ENCODE measurements around the gene DDA1.

Gene DDA1

DNA sequence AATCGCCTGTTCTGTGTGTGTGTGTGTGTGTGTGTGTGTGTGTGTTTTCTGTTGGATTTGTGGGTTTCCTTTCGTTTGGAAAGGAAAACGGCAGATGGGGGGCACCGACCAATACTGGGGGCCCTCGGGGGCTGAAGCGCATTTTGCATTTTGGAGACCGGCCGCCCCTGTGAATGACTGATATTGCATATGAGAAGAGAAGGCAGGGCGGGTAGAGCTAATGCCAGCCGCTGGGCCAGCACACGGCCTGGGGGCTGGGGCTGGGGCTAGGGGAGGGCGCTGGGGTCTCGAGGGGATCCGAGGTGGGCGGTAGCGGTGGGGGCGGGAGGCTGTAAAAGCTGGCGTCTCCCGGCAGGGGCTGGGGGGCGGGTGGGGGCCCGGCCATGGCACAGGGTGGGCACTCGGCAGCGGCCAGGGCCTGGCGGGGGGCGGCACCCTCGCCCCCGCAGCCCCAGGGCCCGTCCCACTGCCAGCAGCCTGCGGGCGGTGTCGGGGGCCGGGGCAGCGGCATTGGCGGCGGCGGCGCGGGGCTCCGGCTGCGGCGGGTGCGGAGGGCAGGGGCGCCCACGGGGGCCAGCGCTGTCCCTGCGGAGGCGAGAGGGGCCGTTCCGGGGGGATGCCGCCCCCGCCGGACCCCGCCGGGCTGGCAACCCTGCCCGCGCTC, 14.1 kb downstream of the DDA1 start:
- CTCF ChIA-PET, result interaction anchor here (1.0 to 1.2 kb wide), 2 partner anchors 10 to 12 kb away, joined by 3 to 5 read pairs; partner anchors contain the start of gene ANO8
- no peak overlapping the region for H3K4me3 ChIP-seq (ENCODE audit: low read depth, low read length)
- TF ChIP-seq, protein P1, sequence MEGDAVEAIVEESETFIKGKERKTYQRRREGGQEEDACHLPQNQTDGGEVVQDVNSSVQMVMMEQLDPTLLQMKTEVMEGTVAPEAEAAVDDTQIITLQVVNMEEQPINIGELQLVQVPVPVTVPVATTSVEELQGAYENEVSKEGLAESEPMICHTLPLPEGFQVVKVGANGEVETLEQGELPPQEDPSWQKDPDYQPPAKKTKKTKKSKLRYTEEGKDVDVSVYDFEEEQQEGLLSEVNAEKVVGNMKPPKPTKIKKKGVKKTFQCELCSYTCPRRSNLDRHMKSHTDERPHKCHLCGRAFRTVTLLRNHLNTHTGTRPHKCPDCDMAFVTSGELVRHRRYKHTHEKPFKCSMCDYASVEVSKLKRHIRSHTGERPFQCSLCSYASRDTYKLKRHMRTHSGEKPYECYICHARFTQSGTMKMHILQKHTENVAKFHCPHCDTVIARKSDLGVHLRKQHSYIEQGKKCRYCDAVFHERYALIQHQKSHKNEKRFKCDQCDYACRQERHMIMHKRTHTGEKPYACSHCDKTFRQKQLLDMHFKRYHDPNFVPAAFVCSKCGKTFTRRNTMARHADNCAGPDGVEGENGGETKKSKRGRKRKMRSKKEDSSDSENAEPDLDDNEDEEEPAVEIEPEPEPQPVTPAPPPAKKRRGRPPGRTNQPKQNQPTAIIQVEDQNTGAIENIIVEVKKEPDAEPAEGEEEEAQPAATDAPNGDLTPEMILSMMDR (IDR thresholded peaks at IDR 0.05; ENCODE audit: insufficient read depth, low read length, missing control alignments), result no peak
- POLR2A ChIA-PET, result interaction anchor here (0.7 kb wide), 1 partner anchor 15 kb away, joined by 3 read pairs; no protein-coding TSS in a partner anchor
- no peak for DNase-seq (ENCODE audit: low read depth, low spot score)

DNA sequence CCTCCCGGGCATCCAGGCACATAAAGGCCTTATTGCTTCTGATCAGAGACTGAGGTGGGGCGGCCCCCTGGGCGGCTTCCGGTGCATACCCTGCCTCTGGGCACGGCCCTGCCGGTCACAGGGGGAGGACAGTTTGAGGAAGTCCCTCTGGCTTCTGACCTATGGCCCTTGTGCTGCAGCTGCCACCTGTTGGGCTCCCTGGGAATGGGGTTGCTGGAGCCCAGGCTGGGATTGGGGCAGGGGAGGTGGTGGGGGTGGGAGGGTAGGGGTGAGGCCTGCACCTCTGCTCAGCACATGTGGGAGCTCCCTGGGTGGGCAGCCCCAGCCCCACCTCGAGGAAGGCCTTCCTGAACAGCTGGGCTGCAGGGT, 14.6 kb downstream of the DDA1 start:
- no peak overlapping the region for H3K4me3 ChIP-seq (ENCODE audit: low read depth, low read length)
- no peak for DNase-seq (ENCODE audit: low read depth, low spot score)
- TF ChIP-seq, protein P1 (IDR thresholded peaks at IDR 0.05; ENCODE audit: insufficient read depth, low read length, missing control alignments), result no peak
- ChIA-PET CTCF (interaction anchor here (1.0 to 1.2 kb wide), 3 partner anchors 8 to 11 kb away, joined by 3 to 5 read pairs (median 3); partner anchors contain the start of gene ANO8), POLR2A (no interaction called here)

DNA sequence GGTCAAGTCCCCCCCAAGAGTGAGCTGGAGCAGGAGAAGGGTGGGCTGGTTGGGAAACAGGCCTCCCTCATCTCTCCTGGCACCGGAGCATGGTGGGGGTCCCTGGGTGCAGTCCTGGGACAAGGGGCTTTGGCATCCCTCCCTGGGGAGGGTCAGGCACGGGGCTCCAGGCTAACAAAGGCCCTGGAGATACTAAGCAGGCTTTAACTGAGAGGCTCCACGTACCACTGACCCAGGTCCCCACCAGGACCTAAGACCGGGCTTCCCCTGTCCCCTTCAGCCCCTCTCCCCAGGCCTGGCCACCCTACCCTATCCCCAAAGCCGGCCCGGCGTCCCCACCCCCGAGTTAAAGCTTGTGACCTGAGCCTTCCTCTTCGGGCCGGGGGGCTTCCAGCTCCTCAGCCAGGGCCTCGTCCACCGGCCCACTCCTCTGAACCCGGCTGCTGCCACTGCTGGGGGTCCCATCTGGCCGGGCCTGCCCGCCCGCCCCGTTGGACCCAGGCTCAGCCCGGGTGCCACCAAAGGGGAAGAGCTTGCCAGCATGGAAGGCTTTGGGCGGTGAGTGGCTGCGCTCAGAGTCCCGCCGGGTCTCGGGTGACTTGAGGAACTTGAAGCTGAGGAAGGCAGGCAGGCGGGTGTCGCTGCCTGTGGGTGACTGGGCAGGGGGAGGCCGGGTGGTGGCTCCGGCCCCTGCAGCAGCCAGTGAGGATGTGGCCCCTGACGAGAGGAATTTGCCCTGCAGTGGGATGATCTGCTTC, 15.2 kb downstream of the DDA1 start:
- H3K4me3 ChIP-seq (ENCODE audit: low read depth, low read length), result no peak overlapping the region
- DNase-seq (ENCODE audit: low read depth, low spot score), result no peak
- TF ChIP-seq, protein P1 (IDR thresholded peaks at IDR 0.05; ENCODE audit: insufficient read depth, low read length, missing control alignments), result no peak
- CTCF ChIA-PET, result interaction anchor here (1.0 to 1.1 kb wide), 2 partner anchors 9 to 11 kb away, joined by 3 to 5 read pairs; partner anchors contain the start of gene ANO8
- POLR2A ChIA-PET, result no interaction called here

DNA sequence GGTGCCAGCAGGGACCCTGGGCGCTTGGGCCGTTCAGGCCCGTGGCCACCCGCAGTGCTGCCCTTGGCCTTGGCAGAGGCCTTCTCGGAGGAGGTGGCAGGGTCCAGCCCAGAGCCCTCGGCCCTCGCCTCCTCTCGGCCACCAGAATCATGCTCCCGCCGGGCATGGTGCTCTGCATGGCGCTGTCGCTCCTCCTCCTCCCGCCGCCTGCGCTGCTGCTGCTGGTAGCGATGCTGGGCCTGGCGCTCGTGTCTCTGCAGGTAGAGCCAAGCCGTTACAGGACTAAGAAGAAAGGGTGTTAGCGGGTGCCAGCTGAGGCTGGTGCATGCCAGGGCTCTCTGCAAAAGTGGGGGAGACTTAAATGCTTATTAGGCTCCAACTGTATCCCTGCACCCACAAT, 15.8 kb downstream of the DDA1 start:
- ChIA-PET CTCF (interaction anchor here (1.1 kb wide), 1 partner anchor 9 kb away, joined by 3 read pairs; no protein-coding TSS in a partner anchor), POLR2A (no interaction called here)
- DNase-seq (ENCODE audit: low read depth, low spot score), result no peak
- H3K4me3 ChIP-seq (ENCODE audit: low read depth, low read length), result no peak overlapping the region
- TF ChIP-seq, protein P1 (IDR thresholded peaks at IDR 0.05; ENCODE audit: insufficient read depth, low read length, missing control alignments), result no peak

DNA sequence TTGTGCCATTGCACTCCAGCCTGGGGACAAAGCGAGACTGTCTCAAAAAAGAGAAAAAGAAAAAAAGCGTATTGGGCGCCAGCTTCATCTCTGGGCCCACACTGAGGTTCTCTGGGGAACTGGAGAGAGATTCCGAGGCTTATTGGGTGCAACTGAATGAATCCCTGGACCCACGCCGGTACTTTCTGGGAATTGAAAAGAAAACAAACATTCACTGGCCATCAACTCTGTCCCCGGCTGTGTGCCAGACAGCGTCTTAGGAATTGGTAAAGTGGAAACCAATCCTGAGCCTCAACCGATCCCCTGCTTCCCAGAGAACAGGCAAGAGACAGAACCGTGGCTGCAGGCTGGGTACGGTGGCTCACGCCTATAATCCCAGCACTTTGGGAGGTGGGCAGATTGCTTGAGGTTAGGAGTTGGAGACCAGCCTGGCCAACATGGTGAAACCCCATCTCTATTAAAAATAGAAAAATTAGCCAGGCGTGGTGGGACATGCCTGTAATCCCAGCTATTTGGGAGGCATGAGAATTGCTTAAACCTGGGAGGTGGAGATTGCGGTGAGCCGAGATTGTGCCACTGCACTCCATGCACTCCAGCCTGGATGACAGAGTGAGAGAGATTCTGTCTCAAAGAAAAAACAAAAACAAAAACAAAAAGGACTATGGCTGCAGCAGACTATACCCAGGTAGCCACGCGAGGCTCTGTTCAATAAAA, 16.7 kb downstream of the DDA1 start:
- no peak for DNase-seq (ENCODE audit: low read depth, low spot score)
- TF ChIP-seq, protein P1 (IDR thresholded peaks at IDR 0.05; ENCODE audit: insufficient read depth, low read length, missing control alignments), result no peak
- H3K4me3 ChIP-seq (ENCODE audit: low read depth, low read length), result no peak overlapping the region
- CTCF ChIA-PET, result no interaction called here
- POLR2A ChIA-PET, result interaction anchor here (0.9 to 1.2 kb wide), 2 partner anchors 9 to 14 kb away, joined by 3 read pairs; partner anchors contain the start of gene ANO8
